Measurements from ENCODE around the gene THPO.

- TF ChIP-seq, protein P1, sequence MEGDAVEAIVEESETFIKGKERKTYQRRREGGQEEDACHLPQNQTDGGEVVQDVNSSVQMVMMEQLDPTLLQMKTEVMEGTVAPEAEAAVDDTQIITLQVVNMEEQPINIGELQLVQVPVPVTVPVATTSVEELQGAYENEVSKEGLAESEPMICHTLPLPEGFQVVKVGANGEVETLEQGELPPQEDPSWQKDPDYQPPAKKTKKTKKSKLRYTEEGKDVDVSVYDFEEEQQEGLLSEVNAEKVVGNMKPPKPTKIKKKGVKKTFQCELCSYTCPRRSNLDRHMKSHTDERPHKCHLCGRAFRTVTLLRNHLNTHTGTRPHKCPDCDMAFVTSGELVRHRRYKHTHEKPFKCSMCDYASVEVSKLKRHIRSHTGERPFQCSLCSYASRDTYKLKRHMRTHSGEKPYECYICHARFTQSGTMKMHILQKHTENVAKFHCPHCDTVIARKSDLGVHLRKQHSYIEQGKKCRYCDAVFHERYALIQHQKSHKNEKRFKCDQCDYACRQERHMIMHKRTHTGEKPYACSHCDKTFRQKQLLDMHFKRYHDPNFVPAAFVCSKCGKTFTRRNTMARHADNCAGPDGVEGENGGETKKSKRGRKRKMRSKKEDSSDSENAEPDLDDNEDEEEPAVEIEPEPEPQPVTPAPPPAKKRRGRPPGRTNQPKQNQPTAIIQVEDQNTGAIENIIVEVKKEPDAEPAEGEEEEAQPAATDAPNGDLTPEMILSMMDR (IDR thresholded peaks at IDR 0.05; ENCODE audit: low read length), result no peak
- TF ChIP-seq EZH2 (IDR thresholded peaks at IDR 0.05; ENCODE audit: borderline replicate concordance, low read length), result no peak
Observed at GRCh38 chr3:184327171-184327570, 50.8 kb downstream of the THPO start.
